Neural cell (in vitro differentiated cells): Measurements from ENCODE around the gene RFT1.

Experiments
- EP300 ChIP-seq: fragments of 450-650 bp; conservative IDR thresholded peaks from 2 replicates; pipeline ENCODE4 v1.6.1; 2014; ENCODE audit warnings: antibody characterized with exemption, mild to moderate bottlenecking, moderate library complexity; ENCODE audit not compliant: poor library complexity, severe bottlenecking
- EZH2 ChIP-seq: fragments of 200-600, 300-800 bp; shearing (Covaris generic), sonication (generic); IDR thresholded peaks from 2 replicates; pipeline ENCODE4 v1.6.1; 2014; ENCODE audit warnings: antibody characterized with exemption, low read length, borderline replicate concordance, mild to moderate bottlenecking; ENCODE audit not compliant: insufficient read depth, poor library complexity, severe bottlenecking
- POLR2AphosphoS5 ChIP-seq: IDR thresholded peaks from 2 replicates; pipeline ENCODE4 v1.6.1; 2012
- RAD21 ChIP-seq: fragments of 450-650 bp; conservative IDR thresholded peaks from 2 replicates; pipeline ENCODE4 v1.6.1; 2014; ENCODE audit warnings: antibody characterized with exemption, mild to moderate bottlenecking, moderate library complexity
- TAF1 ChIP-seq: IDR thresholded peaks from 2 replicates; pipeline ENCODE4 v1.6.1; 2012; ENCODE audit warnings: low read depth
- TF ChIP-seq, protein P1 (sequence below): fragments of 450-650 bp; IDR thresholded peaks from 2 replicates; pipeline ENCODE4 v1.5.1; 2014; ENCODE audit warnings: antibody characterized with exemption, mild to moderate bottlenecking, moderate library complexity; ENCODE audit not compliant: poor library complexity, severe bottlenecking
- TF ChIP-seq, protein P2 (sequence below): IDR thresholded peaks from 2 replicates; pipeline ENCODE4 v1.6.1; 2012; ENCODE audit warnings: borderline replicate concordance

DNA sequence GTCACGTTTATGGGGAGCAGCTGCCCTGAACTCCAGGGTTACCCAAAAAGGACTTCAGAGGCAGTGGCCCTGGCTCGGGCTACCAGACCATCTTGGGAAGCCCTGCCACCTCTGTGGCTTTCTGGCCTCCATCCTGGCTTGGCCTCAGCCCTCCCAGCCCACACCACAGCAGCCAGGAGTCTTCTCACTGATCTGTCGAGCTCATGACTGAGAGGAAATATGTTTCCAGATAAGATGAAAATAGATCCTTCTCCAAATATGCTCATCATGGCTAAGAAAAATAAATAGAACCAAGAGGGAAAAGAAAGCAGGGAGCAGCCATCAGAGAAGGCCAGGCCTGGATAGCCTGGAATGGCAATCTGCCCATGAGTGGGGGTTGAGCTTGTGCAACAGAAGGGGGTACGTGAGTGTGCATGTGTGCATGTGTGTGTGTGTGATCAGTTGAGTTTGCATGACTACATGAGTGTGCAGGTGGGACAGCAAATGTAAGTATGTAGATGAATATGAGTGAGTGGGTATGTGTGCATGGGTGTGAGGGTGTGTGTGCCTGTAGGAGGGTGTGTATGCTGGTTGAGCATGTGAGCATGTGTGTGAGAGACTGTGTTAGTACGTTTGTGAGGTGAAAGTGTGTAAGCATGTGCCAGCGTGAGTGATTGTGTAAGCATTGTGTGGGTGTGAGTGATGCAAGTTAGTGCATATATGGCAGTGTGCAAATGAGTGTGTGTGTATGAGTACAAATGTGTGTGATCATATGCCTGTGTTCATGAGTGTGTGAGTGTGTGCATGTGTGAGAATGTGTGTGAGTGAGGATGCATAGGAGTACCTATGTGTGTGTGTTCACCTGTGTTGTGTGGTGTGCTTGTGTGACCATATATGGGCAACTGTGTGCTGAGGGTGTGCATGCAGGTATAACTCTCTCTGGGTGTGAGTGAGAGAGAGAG, 9.9 kb upstream of the RFT1 start:
- TF ChIP-seq, protein P1, sequence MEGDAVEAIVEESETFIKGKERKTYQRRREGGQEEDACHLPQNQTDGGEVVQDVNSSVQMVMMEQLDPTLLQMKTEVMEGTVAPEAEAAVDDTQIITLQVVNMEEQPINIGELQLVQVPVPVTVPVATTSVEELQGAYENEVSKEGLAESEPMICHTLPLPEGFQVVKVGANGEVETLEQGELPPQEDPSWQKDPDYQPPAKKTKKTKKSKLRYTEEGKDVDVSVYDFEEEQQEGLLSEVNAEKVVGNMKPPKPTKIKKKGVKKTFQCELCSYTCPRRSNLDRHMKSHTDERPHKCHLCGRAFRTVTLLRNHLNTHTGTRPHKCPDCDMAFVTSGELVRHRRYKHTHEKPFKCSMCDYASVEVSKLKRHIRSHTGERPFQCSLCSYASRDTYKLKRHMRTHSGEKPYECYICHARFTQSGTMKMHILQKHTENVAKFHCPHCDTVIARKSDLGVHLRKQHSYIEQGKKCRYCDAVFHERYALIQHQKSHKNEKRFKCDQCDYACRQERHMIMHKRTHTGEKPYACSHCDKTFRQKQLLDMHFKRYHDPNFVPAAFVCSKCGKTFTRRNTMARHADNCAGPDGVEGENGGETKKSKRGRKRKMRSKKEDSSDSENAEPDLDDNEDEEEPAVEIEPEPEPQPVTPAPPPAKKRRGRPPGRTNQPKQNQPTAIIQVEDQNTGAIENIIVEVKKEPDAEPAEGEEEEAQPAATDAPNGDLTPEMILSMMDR: no peak
- TF ChIP-seq, protein P2, sequence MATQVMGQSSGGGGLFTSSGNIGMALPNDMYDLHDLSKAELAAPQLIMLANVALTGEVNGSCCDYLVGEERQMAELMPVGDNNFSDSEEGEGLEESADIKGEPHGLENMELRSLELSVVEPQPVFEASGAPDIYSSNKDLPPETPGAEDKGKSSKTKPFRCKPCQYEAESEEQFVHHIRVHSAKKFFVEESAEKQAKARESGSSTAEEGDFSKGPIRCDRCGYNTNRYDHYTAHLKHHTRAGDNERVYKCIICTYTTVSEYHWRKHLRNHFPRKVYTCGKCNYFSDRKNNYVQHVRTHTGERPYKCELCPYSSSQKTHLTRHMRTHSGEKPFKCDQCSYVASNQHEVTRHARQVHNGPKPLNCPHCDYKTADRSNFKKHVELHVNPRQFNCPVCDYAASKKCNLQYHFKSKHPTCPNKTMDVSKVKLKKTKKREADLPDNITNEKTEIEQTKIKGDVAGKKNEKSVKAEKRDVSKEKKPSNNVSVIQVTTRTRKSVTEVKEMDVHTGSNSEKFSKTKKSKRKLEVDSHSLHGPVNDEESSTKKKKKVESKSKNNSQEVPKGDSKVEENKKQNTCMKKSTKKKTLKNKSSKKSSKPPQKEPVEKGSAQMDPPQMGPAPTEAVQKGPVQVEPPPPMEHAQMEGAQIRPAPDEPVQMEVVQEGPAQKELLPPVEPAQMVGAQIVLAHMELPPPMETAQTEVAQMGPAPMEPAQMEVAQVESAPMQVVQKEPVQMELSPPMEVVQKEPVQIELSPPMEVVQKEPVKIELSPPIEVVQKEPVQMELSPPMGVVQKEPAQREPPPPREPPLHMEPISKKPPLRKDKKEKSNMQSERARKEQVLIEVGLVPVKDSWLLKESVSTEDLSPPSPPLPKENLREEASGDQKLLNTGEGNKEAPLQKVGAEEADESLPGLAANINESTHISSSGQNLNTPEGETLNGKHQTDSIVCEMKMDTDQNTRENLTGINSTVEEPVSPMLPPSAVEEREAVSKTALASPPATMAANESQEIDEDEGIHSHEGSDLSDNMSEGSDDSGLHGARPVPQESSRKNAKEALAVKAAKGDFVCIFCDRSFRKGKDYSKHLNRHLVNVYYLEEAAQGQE: no peak
- no peak for TF ChIP-seq EP300
- no peak for TF ChIP-seq POLR2AphosphoS5
- no peak for TF ChIP-seq EZH2
- no peak for TF ChIP-seq RAD21
- no peak for TF ChIP-seq TAF1
